ENCODE data around the gene DCAF15.

DCAF15 gene

GRCh38 chr19:13978351-13979243 lies 26.3 kb downstream of the DCAF15 start:
- DNase-seq, result no peak

GRCh38 chr19:13979244-13979615 lies 26.9 kb downstream of the DCAF15 start:
- DNase-seq, result no peak

- DNase-seq, result no peak
These were observed 27.4 kb downstream of the DCAF15 start for GRCh38 chr19:13979686-13980085.

- DNase-seq, result no peak
These were observed 28.0 kb downstream of the DCAF15 start for GRCh38 chr19:13980340-13980739.

GRCh38 chr19:13981021-13981420 lies 28.7 kb downstream of the DCAF15 start:
- DNase-seq, result no peak

GRCh38 chr19:13981467-13981866 lies 29.2 kb downstream of the DCAF15 start:
- DNase-seq, result no peak

GRCh38 chr19:13981988-13982501 lies 29.7 kb downstream of the DCAF15 start:
- no peak for DNase-seq

GRCh38 chr19:13982773-13983172 lies 30.5 kb downstream of the DCAF15 start:
- no peak for DNase-seq

- no peak for DNase-seq
These were observed 31.0 kb downstream of the DCAF15 start for GRCh38 chr19:13983213-13983889.

- DNase-seq, result no peak
These were observed 31.9 kb downstream of the DCAF15 start for GRCh38 chr19:13984186-13984585.

- DNase-seq, result no peak
These were observed 32.8 kb downstream of the DCAF15 start for GRCh38 chr19:13984875-13985741.

GRCh38 chr19:13985771-13986347 lies 33.5 kb downstream of the DCAF15 start:
- no peak for DNase-seq

GRCh38 chr19:13986348-13986904 lies 34.1 kb downstream of the DCAF15 start:
- peak; percentile 68 for DNase-seq

- no peak for DNase-seq
These were observed 35.0 kb downstream of the DCAF15 start for GRCh38 chr19:13987101-13987890.

GRCh38 chr19:13989487-13989886 lies 37.2 kb downstream of the DCAF15 start:
- no peak for DNase-seq

- no peak for DNase-seq
These were observed 37.8 kb downstream of the DCAF15 start for GRCh38 chr19:13990085-13990484.

- DNase-seq, result no peak
These were observed 39.7 kb downstream of the DCAF15 start for GRCh38 chr19:13992025-13992424.

GRCh38 chr19:13993590-13994300 lies 41.4 kb downstream of the DCAF15 start:
- DNase-seq, result no peak

GRCh38 chr19:13995017-13995728 lies 42.9 kb downstream of the DCAF15 start:
- DNase-seq, result no peak

Measured in SIG-M5 (cell line).